Astrocyte (in vitro differentiated cells and primary cell): ENCODE results near the gene TVP23A. TPM values are rescaled to one million over a fixed set of nuclear protein-coding genes. Genes with fewer than 3 reads are reported as not detected.
A peak's percentile ranks its signal among the peaks of the same experiment; 100 is the strongest.

Source experiments
- DNase-seq: peaks from one replicate; pipeline ENCODE4 v3.0.0-alpha.2; 2010; ENCODE audit warnings: low read depth
- FAIRE-seq: peaks from 2 replicates; lab custom pipeline; 2011; peaks lifted over from hg19 to GRCh38; lab: Jason Lieb, UNC
- H2AFZ ChIP-seq: 2 replicates; pipeline ENCODE4 v1.6.0; 2012; ENCODE audit warnings: low read depth, low read length, inconsistent platforms
- H3K27ac ChIP-seq: 2 replicates; pipeline ENCODE4 v1.5.1; 2011; ENCODE audit warnings: low read depth, low read length, inconsistent platforms
- H3K27me3 ChIP-seq: 2 replicates; pipeline ENCODE4 v1.6.0; 2011; ENCODE audit warnings: low read length, inconsistent platforms; ENCODE audit not compliant: insufficient read depth
- H3K36me3 ChIP-seq: 2 replicates; pipeline ENCODE4 v1.5.1; 2011; ENCODE audit warnings: low read length, inconsistent platforms; ENCODE audit not compliant: insufficient read depth
- H3K4me1 ChIP-seq: 2 replicates; pipeline ENCODE4 v1.5.1; 2011; ENCODE audit warnings: low read length, inconsistent platforms; ENCODE audit not compliant: insufficient read depth
- H3K4me2 ChIP-seq: 2 replicates; pipeline ENCODE4 v1.6.0; 2012; ENCODE audit warnings: low read length, inconsistent platforms
- H3K4me3 ChIP-seq: 2 replicates; pipeline ENCODE4 v1.5.1; 2011; ENCODE audit warnings: low read depth, mild to moderate bottlenecking, low read length, inconsistent platforms; ENCODE audit not compliant: insufficient read depth
- H3K79me2 ChIP-seq: 2 replicates; pipeline ENCODE4 v1.6.0; 2012; ENCODE audit warnings: mild to moderate bottlenecking, low read length, inconsistent platforms; ENCODE audit not compliant: insufficient read depth
- H3K9ac ChIP-seq: 2 replicates; pipeline ENCODE4 v1.6.0; 2012; ENCODE audit warnings: mild to moderate bottlenecking, low read length, inconsistent platforms
- H3K9me3 ChIP-seq: 2 replicates; pipeline ENCODE4 v1.5.1; 2012; ENCODE audit warnings: low read depth, mild to moderate bottlenecking, low read length, inconsistent platforms; ENCODE audit not compliant: insufficient read depth
- H4K20me1 ChIP-seq: 2 replicates; pipeline ENCODE4 v1.6.0; 2012; ENCODE audit warnings: low read length, inconsistent platforms; ENCODE audit not compliant: insufficient read depth
- H3K27ac Mint-ChIP-seq: one replicate; pipeline ENCODE4 v1.8.0; 2021; ENCODE audit warnings: mild to moderate bottlenecking, mixed read lengths; ENCODE audit not compliant: unreplicated experiment
- H3K27me3 Mint-ChIP-seq: one replicate; pipeline ENCODE4 v1.8.0; 2021; ENCODE audit warnings: low read depth, mixed read lengths; ENCODE audit not compliant: unreplicated experiment
- H3K36me3 Mint-ChIP-seq: one replicate; pipeline ENCODE4 v1.8.0; 2021; ENCODE audit warnings: low read depth, mixed read lengths; ENCODE audit not compliant: unreplicated experiment
- H3K4me1 Mint-ChIP-seq: one replicate; pipeline ENCODE4 v1.8.0; 2021; ENCODE audit warnings: low read depth, mixed read lengths; ENCODE audit not compliant: unreplicated experiment
- H3K4me3 Mint-ChIP-seq: one replicate; pipeline ENCODE4 v1.8.0; 2021; ENCODE audit warnings: mild to moderate bottlenecking, moderate library complexity, mixed read lengths; ENCODE audit not compliant: unreplicated experiment
- H3K9me3 Mint-ChIP-seq: one replicate; pipeline ENCODE4 v1.8.0; 2021; ENCODE audit warnings: mild to moderate bottlenecking, mixed read lengths; ENCODE audit not compliant: unreplicated experiment
- CTCF ChIP-seq: IDR thresholded peaks from 2 replicates; pipeline ENCODE4 v1.5.1; 2011; ENCODE audit warnings: low read depth, mild to moderate bottlenecking, inconsistent platforms, low read length, moderate library complexity; ENCODE audit not compliant: insufficient read depth
- EZH2 ChIP-seq: IDR thresholded peaks from 2 replicates; pipeline ENCODE4 v1.6.1; 2012; ENCODE audit warnings: mild to moderate bottlenecking, low read length, inconsistent platforms; ENCODE audit not compliant: insufficient read depth
- total RNA-seq: library from RNA; stranded (reverse); gene quantifications from 2 replicates; pipeline ENCODE4 v1.2.1, GENCODE V29; 2021

The TVP23A gene
- total RNA-seq, 1 donor from 2014 or later, result 0.34 TPM

GRCh38 chr16:10751291-10751697 lies 67.3 kb downstream of the TVP23A start:
- Mint-ChIP-seq H3K27ac (no peak overlapping the region), H3K9me3 (no peaks in the 10 kb centered on the region), H3K36me3 (peaks cover 11% of the 10 kb centered on the region), H3K4me3 (no peak overlapping the region), H3K27me3 (no peaks in the 10 kb centered on the region), H3K4me1 (peaks cover 29% of the 10 kb centered on the region)
- no peaks in the 10 kb centered on the region for H3K79me2 ChIP-seq
- no peak overlapping the region for H3K27ac ChIP-seq
- H3K4me3 ChIP-seq, result no peak overlapping the region
- FAIRE-seq, result no peak
- TF ChIP-seq CTCF (no peak), EZH2 (no peak)
- no peaks in the 10 kb centered on the region for H3K27me3 ChIP-seq
- no peak overlapping the region for H2AFZ ChIP-seq
- H3K9ac ChIP-seq, result no peak overlapping the region
- peaks cover 4% of the 10 kb centered on the region for H4K20me1 ChIP-seq
- no peak overlapping the region for H3K4me2 ChIP-seq
- H3K36me3 ChIP-seq, result no peaks in the 10 kb centered on the region
- peaks cover 25% of the 10 kb centered on the region for H3K4me1 ChIP-seq
- H3K9me3 ChIP-seq, result no peaks in the 10 kb centered on the region
- DNase-seq, result no peak

- Histone ChIP-seq H3K4me2 (no peak overlapping the region), H4K20me1 (peaks cover 4% of the 10 kb centered on the region), H3K36me3 (no peaks in the 10 kb centered on the region), H2AFZ (no peak overlapping the region), H3K4me1 (peaks cover 20% of the 10 kb centered on the region), H3K4me3 (no peak overlapping the region), H3K9me3 (no peaks in the 10 kb centered on the region), H3K9ac (no peak overlapping the region), H3K27me3 (no peaks in the 10 kb centered on the region), H3K79me2 (no peaks in the 10 kb centered on the region), H3K27ac (no peak overlapping the region)
- FAIRE-seq (no peak), DNase-seq (no peak)
- Mint-ChIP-seq H3K4me1 (peaks cover 28% of the 10 kb centered on the region), H3K27ac (no peak overlapping the region), H3K27me3 (no peaks in the 10 kb centered on the region), H3K36me3 (peaks cover 11% of the 10 kb centered on the region), H3K4me3 (no peak overlapping the region), H3K9me3 (no peaks in the 10 kb centered on the region)
- TF ChIP-seq EZH2 (no peak), CTCF (no peak)
Observed at GRCh38 chr16:10750793-10751192, 67.8 kb downstream of the TVP23A start.

GRCh38 chr16:10745841-10746240 lies 72.8 kb downstream of the TVP23A start:
- Mint-ChIP-seq H3K27ac (no peak overlapping the region), H3K4me1 (peaks cover 16% of the 10 kb centered on the region), H3K36me3 (peaks cover 2% of the 10 kb centered on the region), H3K9me3 (no peaks in the 10 kb centered on the region), H3K4me3 (peak overlapping the region; percentile 17), H3K27me3 (no peaks in the 10 kb centered on the region)
- no peaks in the 10 kb centered on the region for H3K79me2 ChIP-seq
- no peak overlapping the region for H3K9ac ChIP-seq
- FAIRE-seq (no peak), DNase-seq (no peak)
- TF ChIP-seq CTCF, result no peak
- no peak for TF ChIP-seq EZH2
- H2AFZ ChIP-seq, result no peak overlapping the region
- no peak overlapping the region for H3K27ac ChIP-seq
- no peaks in the 10 kb centered on the region for H3K27me3 ChIP-seq
- no peaks in the 10 kb centered on the region for H4K20me1 ChIP-seq
- no peaks in the 10 kb centered on the region for H3K36me3 ChIP-seq
- H3K9me3 ChIP-seq, result no peaks in the 10 kb centered on the region
- no peak overlapping the region for H3K4me3 ChIP-seq
- peaks cover 17% of the 10 kb centered on the region for H3K4me1 ChIP-seq
- no peak overlapping the region for H3K4me2 ChIP-seq
